Tibial artery (tissue), 4 donors: Measurements from ENCODE around the gene PDIA5.

ENCODE experiments used
- DNase-seq, 2 donors: peaks; one replicate each; pipeline ENCODE4 v3.0.0-alpha.2; 2019
- H3K27ac ChIP-seq, 2 donors: fragments of 200-600 bp; sonication (generic) in 1 of 2; 1 replicate in 1 of 2; 2 replicates in 1 of 2; pipeline ENCODE4 v1.5.1; 2018 to 2019; ENCODE audit warnings: mild to moderate bottlenecking in 1 of 2
- H3K27me3 ChIP-seq, 2 donors: fragments of 200-600 bp; sonication (generic) in 1 of 2; one replicate each; pipeline versions ENCODE4 v1.5.1 to v1.6.0; 2016 to 2019
- H3K36me3 ChIP-seq, 3 donors: fragments of 200-600 bp; sonication (generic) in 2 of 3; one replicate each; pipeline ENCODE4 v1.5.1; 2016 to 2019; ENCODE audit warnings: mild to moderate bottlenecking in 2 of 3
- H3K4me1 ChIP-seq, 4 donors: fragments of 200-600 bp; sonication (generic) in 2 of 4; 1 replicate in 3 of 4; 2 replicates in 1 of 4; pipeline ENCODE4 v1.5.1; 2016 to 2019
- H3K4me3 ChIP-seq, 2 donors: fragments of 200-600 bp; sonication (generic) in 1 of 2; 1 replicate in 1 of 2; 2 replicates in 1 of 2; pipeline ENCODE4 v1.5.1; 2018 to 2019; ENCODE audit warnings: mild to moderate bottlenecking in 2 of 2
- H3K9me3 ChIP-seq, 3 donors: fragments of 200-600 bp; sonication (generic) in 1 of 3; one replicate each; pipeline ENCODE4 v1.5.1; 2016 to 2019
- intact Hi-C: fragments of 100-400 bp; cut with DNase I; formaldehyde crosslinking; loops from one replicate; pipeline ENCODE4 v1.15.0; 2023; ENCODE audit warnings: low total_unique reads
- TF ChIP-seq, protein P1 (sequence below), 2 experiments: fragments of 200-600 bp in 1 of 2; fragments of 450-650 bp in 1 of 2; IDR thresholded peaks; one replicate each; pipeline ENCODE4 v1.5.1; 2017 to 2019; ENCODE audit warnings: antibody characterized with exemption in 2 of 2, mild to moderate bottlenecking in 1 of 2, moderate library complexity in 1 of 2

PDIA5 gene

GRCh38 chr3:123064914-123065313 lies 1.9 kb upstream of the PDIA5 start:
- Histone ChIP-seq H3K4me3 (no peak overlapping the region), H3K36me3 (no peaks in the 10 kb centered on the region), H3K9me3 (no peaks in the 10 kb centered on the region), H3K4me1 (peaks cover 0 to 23% (median 11%) of the 10 kb centered on the region in 4 donors), H3K27me3 (no peaks in the 10 kb centered on the region), H3K27ac (no peak overlapping the region)
- intact Hi-C loops = no loop called here
- no peak for DNase-seq
- TF ChIP-seq, protein P1, sequence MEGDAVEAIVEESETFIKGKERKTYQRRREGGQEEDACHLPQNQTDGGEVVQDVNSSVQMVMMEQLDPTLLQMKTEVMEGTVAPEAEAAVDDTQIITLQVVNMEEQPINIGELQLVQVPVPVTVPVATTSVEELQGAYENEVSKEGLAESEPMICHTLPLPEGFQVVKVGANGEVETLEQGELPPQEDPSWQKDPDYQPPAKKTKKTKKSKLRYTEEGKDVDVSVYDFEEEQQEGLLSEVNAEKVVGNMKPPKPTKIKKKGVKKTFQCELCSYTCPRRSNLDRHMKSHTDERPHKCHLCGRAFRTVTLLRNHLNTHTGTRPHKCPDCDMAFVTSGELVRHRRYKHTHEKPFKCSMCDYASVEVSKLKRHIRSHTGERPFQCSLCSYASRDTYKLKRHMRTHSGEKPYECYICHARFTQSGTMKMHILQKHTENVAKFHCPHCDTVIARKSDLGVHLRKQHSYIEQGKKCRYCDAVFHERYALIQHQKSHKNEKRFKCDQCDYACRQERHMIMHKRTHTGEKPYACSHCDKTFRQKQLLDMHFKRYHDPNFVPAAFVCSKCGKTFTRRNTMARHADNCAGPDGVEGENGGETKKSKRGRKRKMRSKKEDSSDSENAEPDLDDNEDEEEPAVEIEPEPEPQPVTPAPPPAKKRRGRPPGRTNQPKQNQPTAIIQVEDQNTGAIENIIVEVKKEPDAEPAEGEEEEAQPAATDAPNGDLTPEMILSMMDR (IDR thresholded peaks at IDR 0.05) = no peak

DNA sequence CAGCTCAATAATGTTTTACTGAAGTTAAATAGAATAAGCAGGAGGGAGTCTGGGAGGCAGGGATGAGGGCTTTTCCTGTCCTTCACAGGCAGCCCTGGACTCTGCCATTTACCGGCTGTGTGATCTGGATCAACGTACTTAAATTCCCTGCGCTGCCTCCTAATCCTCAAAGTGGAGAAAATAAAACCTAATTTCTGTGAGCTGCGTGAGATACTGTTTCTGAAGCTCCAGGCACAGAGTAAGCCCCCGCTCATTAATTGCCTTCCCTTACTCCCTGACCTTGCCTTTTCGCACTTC lies 278 bp upstream of the PDIA5 start:
- intact Hi-C loops = no loop called here
- H3K27me3 ChIP-seq = no peaks in the 10 kb centered on the region
- no peak for DNase-seq
- peak overlapping the region; percentile 71 to 82 for H3K27ac ChIP-seq
- peaks cover 0 to 38% (median 20%) of the 10 kb centered on the region in 4 donors for H3K4me1 ChIP-seq
- H3K4me3 ChIP-seq = peak overlapping the region; percentile 80
- TF ChIP-seq, protein P1 (IDR thresholded peaks at IDR 0.05) = no peak
- H3K36me3 ChIP-seq = no peaks in the 10 kb centered on the region
- no peaks in the 10 kb centered on the region for H3K9me3 ChIP-seq

GRCh38 chr3:123067689-123068600 lies 1.1 kb downstream of the PDIA5 start:
- Histone ChIP-seq H3K36me3 (no peaks in the 10 kb centered on the region), H3K4me1 (peaks cover 0 to 50% (median 33%) of the 10 kb centered on the region in 4 donors), H3K9me3 (no peaks in the 10 kb centered on the region), H3K27me3 (no peaks in the 10 kb centered on the region), H3K27ac (peak overlapping the region; percentile 71 to 82), H3K4me3 (peak overlapping the region; percentile 80)
- intact Hi-C loops = no loop called here
- no peak for DNase-seq
- TF ChIP-seq, protein P1 (IDR thresholded peaks at IDR 0.05) = no peak

DNA sequence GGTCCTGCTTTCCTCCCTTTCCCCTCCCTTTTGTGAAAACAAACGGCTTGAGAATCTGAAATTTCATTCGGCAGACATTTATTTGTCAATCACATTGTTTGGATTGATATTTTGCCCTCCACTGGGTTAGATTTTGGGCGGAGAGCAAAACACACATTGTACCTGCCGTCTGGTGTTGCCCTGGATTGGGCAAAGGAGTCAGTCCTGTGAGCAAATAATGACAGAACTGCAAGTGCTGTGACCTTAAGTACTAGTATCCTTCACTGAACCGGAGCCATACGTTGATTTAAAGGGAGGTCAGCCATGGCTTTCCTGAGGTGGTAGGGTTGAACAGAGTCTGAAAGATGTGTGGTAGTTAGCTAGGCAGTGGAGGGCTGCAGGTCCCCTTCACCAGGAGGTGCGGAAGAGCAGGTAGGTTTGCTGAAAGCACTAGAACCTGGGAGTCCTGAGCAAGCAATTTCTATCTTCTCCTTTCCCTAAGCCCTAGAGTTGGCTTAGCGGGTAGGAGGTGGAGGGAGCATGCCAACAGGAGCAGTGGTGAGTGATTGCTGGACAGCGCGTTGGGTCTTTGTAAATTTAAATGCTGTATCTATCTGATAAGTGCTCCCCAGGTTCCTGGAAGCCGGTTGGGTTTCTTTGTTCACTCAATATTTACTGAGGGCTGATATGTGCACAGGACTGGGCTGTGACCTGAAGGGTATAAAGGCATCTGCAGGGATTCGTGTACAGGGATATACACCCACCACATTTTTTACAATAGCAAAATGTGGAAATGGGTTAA lies 2.0 kb downstream of the PDIA5 start:
- peak overlapping the region; percentile 80 for H3K4me3 ChIP-seq
- DNase-seq = no peak
- no peaks in the 10 kb centered on the region for H3K9me3 ChIP-seq
- peak overlapping the region; percentile 71 to 82 for H3K27ac ChIP-seq
- no peaks in the 10 kb centered on the region for H3K27me3 ChIP-seq
- peaks cover 0 to 50% (median 33%) of the 10 kb centered on the region in 4 donors for H3K4me1 ChIP-seq
- no peaks in the 10 kb centered on the region for H3K36me3 ChIP-seq
- TF ChIP-seq, protein P1 (IDR thresholded peaks at IDR 0.05) = no peak
- intact Hi-C loops = no loop called here

- TF ChIP-seq, protein P1 (IDR thresholded peaks at IDR 0.05) = no peak
- Histone ChIP-seq H3K27ac (peak overlapping the region in 1 of 2 donors; percentile 52), H3K4me3 (no peak overlapping the region), H3K4me1 (peaks cover 0 to 50% (median 33%) of the 10 kb centered on the region in 4 donors), H3K9me3 (no peaks in the 10 kb centered on the region), H3K27me3 (no peaks in the 10 kb centered on the region), H3K36me3 (no peaks in the 10 kb centered on the region)
- intact Hi-C loops = no loop called here
- DNase-seq = no peak
Measured at GRCh38 chr3:123070510-123070909, 3.7 kb downstream of the PDIA5 start.
